Germinal center (tissue), 1 donor: Measurements from ENCODE around the gene RPLP2.
A peak's percentile ranks its signal among the peaks of the same experiment; 100 is the strongest.

Experiments used
- DNase-seq: peaks from one replicate; pipeline ENCODE4 v3.0.0; 2012; ENCODE audit warnings: mixed read lengths, low spot score

Gene RPLP2

DNA sequence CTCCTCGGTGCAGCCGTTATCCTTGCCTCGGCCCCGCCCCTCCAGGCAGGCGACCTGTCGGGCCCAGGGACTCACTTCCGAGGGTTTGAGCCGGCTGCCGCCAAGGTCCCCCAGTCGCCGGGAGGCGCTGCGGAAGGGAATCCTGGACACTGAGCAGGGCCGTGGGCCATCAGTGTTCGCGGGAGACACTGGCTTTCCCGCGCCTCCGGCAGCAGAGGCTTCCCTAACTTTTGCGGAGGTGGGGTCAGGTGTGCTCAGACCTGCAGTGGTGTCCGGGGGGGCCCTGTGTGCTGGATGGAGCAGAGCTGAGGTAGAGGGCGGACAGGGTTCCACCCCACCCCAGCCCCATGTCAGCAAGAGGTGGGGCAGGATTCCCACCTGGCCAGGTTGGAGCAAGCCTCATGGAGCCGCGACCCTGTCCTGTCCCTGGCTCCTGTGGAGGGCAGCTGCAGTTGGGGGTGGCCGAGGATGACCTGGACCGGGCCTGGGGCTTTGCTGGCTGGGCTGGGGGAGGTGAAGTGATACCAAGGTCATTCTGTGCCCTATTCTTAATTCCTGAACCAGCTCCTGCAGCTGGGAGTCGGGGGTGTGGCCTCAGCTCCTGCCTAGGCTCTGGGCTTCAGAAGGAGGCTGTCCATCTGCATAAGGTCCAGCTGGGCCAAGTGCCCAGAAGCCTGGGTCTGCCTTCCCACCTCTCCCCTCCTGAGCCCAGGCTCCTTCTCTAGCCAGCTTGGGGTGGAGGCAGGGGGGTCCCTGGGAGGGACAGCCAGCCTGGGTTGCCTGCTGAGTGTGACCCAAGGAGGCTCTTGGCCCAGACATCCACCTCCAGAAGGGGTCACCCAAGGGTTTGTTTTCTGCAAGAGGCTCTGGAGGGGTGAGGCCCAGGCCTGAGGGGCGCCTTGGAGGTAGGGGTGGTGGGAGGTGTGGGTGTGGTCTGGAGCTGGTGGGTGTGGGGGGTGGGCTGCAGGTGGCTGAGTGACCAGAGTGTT lies 41.3 kb downstream of the RPLP2 start:
- DNase-seq, result peak; percentile 44

DNA sequence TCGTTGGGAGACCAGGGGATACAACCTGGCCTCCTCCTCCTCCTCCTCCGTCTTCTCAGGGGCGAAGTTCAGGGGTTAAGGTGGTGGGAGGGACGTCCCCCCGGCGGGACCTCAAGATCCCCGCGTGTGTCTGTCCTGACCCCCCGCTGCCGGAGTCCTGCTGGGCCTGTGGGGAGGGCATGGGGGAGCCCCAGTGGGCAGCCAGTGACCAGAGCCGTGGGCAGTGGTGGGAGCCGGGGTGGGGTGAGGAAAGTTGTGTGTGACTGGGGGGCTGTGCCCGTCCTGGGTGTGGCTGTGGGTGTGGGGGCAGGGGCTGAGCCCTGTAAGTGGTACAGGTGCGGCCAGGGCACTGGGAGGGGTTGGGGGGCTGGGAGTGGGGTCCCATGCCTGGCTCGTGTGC lies 43.0 kb downstream of the RPLP2 start:
- DNase-seq, result no peak

- DNase-seq, result no peak
These were observed 44.1 kb downstream of the RPLP2 start for GRCh38 chr11:853682-854448.

GRCh38 chr11:854601-855329 lies 45.0 kb downstream of the RPLP2 start:
- DNase-seq, result no peak

GRCh38 chr11:855330-855674 lies 45.5 kb downstream of the RPLP2 start:
- no peak for DNase-seq

- DNase-seq, result no peak
These were observed 46.0 kb downstream of the RPLP2 start for GRCh38 chr11:855796-856195.

- DNase-seq, result no peak
These were observed 46.6 kb downstream of the RPLP2 start for GRCh38 chr11:856397-856796.

GRCh38 chr11:858053-858761 lies 48.4 kb downstream of the RPLP2 start:
- no peak for DNase-seq

DNA sequence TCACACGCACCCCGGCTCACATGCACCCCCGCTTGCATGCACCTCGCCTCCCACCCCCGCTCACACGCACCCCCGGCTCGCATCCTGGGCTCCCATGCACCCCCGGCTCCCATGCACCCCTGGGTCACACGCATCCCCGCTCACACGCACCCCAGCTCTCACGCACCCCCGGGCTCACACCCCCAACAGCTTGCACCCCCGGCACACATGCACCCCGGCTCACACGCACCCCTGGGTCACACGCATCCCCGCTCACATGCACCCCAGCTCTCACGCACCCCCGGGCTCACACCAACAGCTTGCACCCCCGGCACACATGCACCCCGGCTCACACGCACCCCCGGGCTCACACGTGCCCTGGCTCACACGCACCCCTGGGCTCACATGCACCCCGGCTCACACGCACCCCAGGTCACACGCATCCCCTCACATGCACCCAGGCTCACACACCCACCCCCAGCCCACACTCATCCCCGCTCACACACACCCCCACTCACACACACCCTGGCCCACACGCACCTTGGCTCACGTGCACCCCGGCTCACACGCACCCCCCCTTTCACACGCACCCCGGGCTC lies 49.1 kb downstream of the RPLP2 start:
- no peak for DNase-seq

GRCh38 chr11:859394-860131 lies 49.8 kb downstream of the RPLP2 start:
- DNase-seq, result no peak

DNA sequence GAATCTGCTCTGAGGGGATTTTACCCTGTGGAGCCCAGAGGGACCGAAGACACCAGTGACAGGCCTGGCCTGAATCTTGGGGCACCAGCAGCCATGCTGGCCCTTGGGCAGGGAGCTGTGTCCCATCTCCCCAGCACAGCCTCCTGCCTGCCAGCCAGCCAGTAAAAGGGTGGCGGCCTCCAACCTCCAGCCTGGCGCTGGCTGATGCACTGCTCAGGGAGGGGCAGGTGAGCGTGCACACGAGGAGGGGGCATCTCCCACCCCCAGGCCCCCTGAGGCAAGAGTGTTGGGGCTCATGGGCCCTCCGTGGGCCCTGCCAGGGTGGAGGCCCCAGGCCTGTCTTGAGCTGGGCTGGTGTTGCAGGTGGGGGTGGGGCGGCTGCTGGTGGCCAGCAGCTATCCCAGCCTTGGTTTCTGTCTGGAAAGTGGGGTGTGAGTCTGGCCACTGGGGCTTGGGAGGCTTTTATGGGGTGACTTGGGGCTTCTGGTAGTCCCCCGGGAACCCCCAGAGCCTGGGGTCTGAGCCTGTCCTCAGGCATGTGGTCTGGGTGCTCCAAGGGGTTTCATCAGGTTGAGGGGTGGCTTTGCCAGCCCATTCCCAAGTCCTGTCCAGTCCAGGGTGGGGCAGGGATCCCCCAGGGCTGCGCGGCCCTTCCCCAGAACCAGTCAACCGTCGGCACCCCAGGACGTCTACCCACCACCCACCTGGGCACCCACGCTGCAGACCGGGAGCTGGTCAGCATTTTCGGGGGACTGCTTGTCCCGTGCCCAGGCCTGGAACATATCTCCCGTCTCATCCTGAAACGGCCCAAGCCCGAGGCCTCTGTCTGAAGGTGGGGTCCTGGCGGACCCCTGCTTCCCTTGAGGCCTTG lies 50.7 kb downstream of the RPLP2 start:
- no peak for DNase-seq

DNA sequence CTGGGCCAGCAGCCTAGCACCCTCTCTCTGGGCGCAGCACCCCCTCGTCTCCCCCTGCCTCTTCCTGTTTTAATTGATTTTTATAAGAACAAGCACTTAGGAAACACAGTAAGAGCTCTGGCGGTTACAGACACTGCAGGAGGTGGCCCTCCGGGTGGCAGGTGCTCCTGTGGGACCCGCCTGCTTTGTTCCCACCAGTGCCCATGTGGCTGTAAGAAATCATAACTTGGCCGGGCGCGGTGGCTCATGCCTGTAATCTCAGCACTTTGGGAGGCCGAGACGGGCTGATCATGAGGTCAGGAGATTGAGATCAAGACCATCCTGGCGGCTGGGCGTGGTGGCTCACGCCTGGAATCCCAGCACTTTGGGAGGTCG lies 51.3 kb downstream of the RPLP2 start:
- DNase-seq, result no peak

GRCh38 chr11:862081-862661 lies 52.4 kb downstream of the RPLP2 start:
- DNase-seq, result no peak
